ENCODE measurements around the gene MLST8.
A peak's percentile ranks its signal among the peaks of the same experiment; 100 is the strongest.

The MLST8 gene

GRCh38 chr16:2244301-2244700 lies 39.0 kb downstream of the MLST8 start:
- Histone ChIP-seq H3K36me3 (ENCODE audit: insufficient read depth, insufficient read length, low read length) (peaks cover 78% of the 10 kb centered on the region), H3K4me3 (ENCODE audit: insufficient read length, low read depth) (no peak overlapping the region), H3K4me1 (ENCODE audit: insufficient read depth, insufficient read length) (peaks cover 3% of the 10 kb centered on the region), H3K9ac (ENCODE audit: insufficient read length, low read depth) (no peak overlapping the region), H3K27me3 (ENCODE audit: insufficient read depth, insufficient read length) (no peaks in the 10 kb centered on the region), H3K9me3 (ENCODE audit: insufficient read depth, low read length) (no peaks in the 10 kb centered on the region)
- DNase-seq (ENCODE audit: low read depth, low spot score) = no peak
- TF ChIP-seq ZNF274 (IDR thresholded peaks at IDR 0.05; ENCODE audit: low read depth, low read length) (no peak), SUZ12 (IDR thresholded peaks at IDR 0.05; ENCODE audit: extremely low read depth, insufficient read depth, insufficient read length) (no peak)

- Histone ChIP-seq H3K9ac (ENCODE audit: insufficient read length, low read depth) (no peak overlapping the region), H3K4me1 (ENCODE audit: insufficient read depth, insufficient read length) (peaks cover 3% of the 10 kb centered on the region), H3K36me3 (ENCODE audit: insufficient read depth, insufficient read length, low read length) (peaks cover 73% of the 10 kb centered on the region), H3K27me3 (ENCODE audit: insufficient read depth, insufficient read length) (no peaks in the 10 kb centered on the region), H3K4me3 (ENCODE audit: insufficient read length, low read depth) (no peak overlapping the region), H3K9me3 (ENCODE audit: insufficient read depth, low read length) (no peaks in the 10 kb centered on the region)
- TF ChIP-seq SUZ12 (IDR thresholded peaks at IDR 0.05; ENCODE audit: extremely low read depth, insufficient read depth, insufficient read length) = no peak
- TF ChIP-seq YY1 (IDR thresholded peaks at IDR 0.05; ENCODE audit: insufficient read depth, insufficient read length) = no peak
- TF ChIP-seq ZNF274 (IDR thresholded peaks at IDR 0.05; ENCODE audit: low read depth, low read length) = no peak
- no peak for DNase-seq (ENCODE audit: low read depth, low spot score)
Observed at GRCh38 chr16:2244926-2245795, 39.9 kb downstream of the MLST8 start.

GRCh38 chr16:2246301-2246885 lies 41.1 kb downstream of the MLST8 start:
- peaks cover 67% of the 10 kb centered on the region for H3K36me3 ChIP-seq (ENCODE audit: insufficient read depth, insufficient read length, low read length)

GRCh38 chr16:2250652-2251295 lies 45.5 kb downstream of the MLST8 start:
- Histone ChIP-seq H3K9me3 (ENCODE audit: insufficient read depth, low read length) (no peaks in the 10 kb centered on the region), H3K9ac (ENCODE audit: insufficient read length, low read depth) (peak overlapping the region; percentile 96), H3K4me1 (ENCODE audit: insufficient read depth, insufficient read length) (no peaks in the 10 kb centered on the region), H3K36me3 (ENCODE audit: insufficient read depth, insufficient read length, low read length) (peaks cover 67% of the 10 kb centered on the region), H3K27me3 (ENCODE audit: insufficient read depth, insufficient read length) (no peaks in the 10 kb centered on the region), H3K4me3 (ENCODE audit: insufficient read length, low read depth) (peak overlapping the region; percentile 89)
- TF ChIP-seq YY1 (IDR thresholded peaks at IDR 0.05; ENCODE audit: insufficient read depth, insufficient read length) = no peak
- TF ChIP-seq ZNF274 (IDR thresholded peaks at IDR 0.05; ENCODE audit: low read depth, low read length) = no peak
- no peak for TF ChIP-seq SUZ12 (IDR thresholded peaks at IDR 0.05; ENCODE audit: extremely low read depth, insufficient read depth, insufficient read length)
- no peak for DNase-seq (ENCODE audit: low read depth, low spot score)

More at GRCh38 chr16:2246301-2246885, 41.1 kb downstream of the MLST8 start:
- TF ChIP-seq SUZ12 (IDR thresholded peaks at IDR 0.05; ENCODE audit: extremely low read depth, insufficient read depth, insufficient read length) (no peak), ZNF274 (IDR thresholded peaks at IDR 0.05; ENCODE audit: low read depth, low read length) (no peak), YY1 (IDR thresholded peaks at IDR 0.05; ENCODE audit: insufficient read depth, insufficient read length) (no peak)
- no peaks in the 10 kb centered on the region for H3K9me3 ChIP-seq (ENCODE audit: insufficient read depth, low read length)
- DNase-seq (ENCODE audit: low read depth, low spot score) = no peak
- no peak overlapping the region for H3K4me3 ChIP-seq (ENCODE audit: insufficient read length, low read depth)
- peaks cover 3% of the 10 kb centered on the region for H3K4me1 ChIP-seq (ENCODE audit: insufficient read depth, insufficient read length)
- H3K27me3 ChIP-seq (ENCODE audit: insufficient read depth, insufficient read length) = no peaks in the 10 kb centered on the region
- no peak overlapping the region for H3K9ac ChIP-seq (ENCODE audit: insufficient read length, low read depth)

- TF ChIP-seq YY1 (IDR thresholded peaks at IDR 0.05; ENCODE audit: insufficient read depth, insufficient read length) (peak; percentile 72), SUZ12 (IDR thresholded peaks at IDR 0.05; ENCODE audit: extremely low read depth, insufficient read depth, insufficient read length) (no peak)
- peak within 1 kb of the TSS; percentile 96 for H3K9ac ChIP-seq (ENCODE audit: insufficient read length, low read depth)
Observed at GRCh38 chr16:2251296-2252111, 46.2 kb downstream of the MLST8 start, which contains the start of gene ECI1. Gene ECI1 (minus strand): TSS chr16:2251587. CDS start chr16:2251566, 21 bp downstream.

GRCh38 chr16:2252806-2253148 lies 47.5 kb downstream of the MLST8 start:
- Histone ChIP-seq H3K9ac (ENCODE audit: insufficient read length, low read depth) (no peak overlapping the region), H3K4me1 (ENCODE audit: insufficient read depth, insufficient read length) (no peaks in the 10 kb centered on the region), H3K27me3 (ENCODE audit: insufficient read depth, insufficient read length) (no peaks in the 10 kb centered on the region), H3K36me3 (ENCODE audit: insufficient read depth, insufficient read length, low read length) (peaks cover 73% of the 10 kb centered on the region), H3K4me3 (ENCODE audit: insufficient read length, low read depth) (no peak overlapping the region), H3K9me3 (ENCODE audit: insufficient read depth, low read length) (no peaks in the 10 kb centered on the region)
- DNase-seq (ENCODE audit: low read depth, low spot score) = no peak
- TF ChIP-seq ZNF274 (IDR thresholded peaks at IDR 0.05; ENCODE audit: low read depth, low read length) (no peak), YY1 (IDR thresholded peaks at IDR 0.05; ENCODE audit: insufficient read depth, insufficient read length) (no peak), SUZ12 (IDR thresholded peaks at IDR 0.05; ENCODE audit: extremely low read depth, insufficient read depth, insufficient read length) (no peak)

More at GRCh38 chr16:2251296-2252111, 46.2 kb downstream of the MLST8 start, which contains the start of gene ECI1:
- Histone ChIP-seq H3K36me3 (ENCODE audit: insufficient read depth, insufficient read length, low read length) (peaks cover 67% of the 10 kb centered on the region), H3K4me1 (ENCODE audit: insufficient read depth, insufficient read length) (no peaks in the 10 kb centered on the region), H3K4me3 (ENCODE audit: insufficient read length, low read depth) (peak within 1 kb of the TSS; percentile 89), H3K27me3 (ENCODE audit: insufficient read depth, insufficient read length) (no peaks in the 10 kb centered on the region), H3K9me3 (ENCODE audit: insufficient read depth, low read length) (no peaks in the 10 kb centered on the region)
- DNase-seq (ENCODE audit: low read depth, low spot score) = peak; percentile 88

Data from NT2/D1 (cell line).